Activated naive CD4-positive, alpha-beta T cell treated with anti-CD3 and anti-CD28 coated beads for 36 hours (primary cell): ENCODE data around the gene PARPBP. TPM values are rescaled to one million over a fixed set of nuclear protein-coding genes. Genes with fewer than 3 reads are reported as not detected.
"Not testable (repeated sequence)": the region's sequence is repeated elsewhere in the genome, so short reads cannot be mapped to it uniquely, and the experiment has no call there.

ENCODE experiments used
- CTCF ChIA-PET: fragments of 350-600 bp; sonication (Branson Sonifier 250); formaldehyde crosslinking; loops from one replicate; lab custom pipeline; 2021; ENCODE audit warnings: antibody characterized with exemption; lab: Charles Lee
- DNase-seq: peaks from one replicate; pipeline ENCODE4 v3.0.0-alpha.2; 2020
- H3K27ac Mint-ChIP-seq: one replicate; pipeline ENCODE4 v1.8.0; 2021; ENCODE audit warnings: mild to moderate bottlenecking, mixed read lengths
- H3K27me3 Mint-ChIP-seq: one replicate; pipeline ENCODE4 v1.8.0; 2021; ENCODE audit warnings: low read depth, mixed read lengths
- H3K36me3 Mint-ChIP-seq: one replicate; pipeline ENCODE4 v1.8.0; 2021; ENCODE audit warnings: low read depth, mixed read lengths
- H3K4me1 Mint-ChIP-seq: one replicate; pipeline ENCODE4 v1.8.0; 2021; ENCODE audit warnings: low read depth, mixed read lengths
- H3K4me3 Mint-ChIP-seq: one replicate; pipeline ENCODE4 v1.8.0; 2021; ENCODE audit warnings: mild to moderate bottlenecking, moderate library complexity, mixed read lengths
- H3K9me3 Mint-ChIP-seq: one replicate; pipeline ENCODE4 v1.8.0; 2021; ENCODE audit warnings: mixed read lengths
- intact Hi-C: fragments of 100-400 bp; cut with micrococcal nuclease; formaldehyde crosslinking; loops from one replicate; pipeline ENCODE4 v1.15.1; 2023
- total RNA-seq, 2 experiments: library from RNA; stranded (reverse); gene quantifications; one replicate each; pipeline ENCODE4 v1.2.3, GENCODE V29; 2021

Gene PARPBP
- total RNA-seq, 2 experiments from 2014 or later = 28.8 to 29.5 TPM

DNA sequence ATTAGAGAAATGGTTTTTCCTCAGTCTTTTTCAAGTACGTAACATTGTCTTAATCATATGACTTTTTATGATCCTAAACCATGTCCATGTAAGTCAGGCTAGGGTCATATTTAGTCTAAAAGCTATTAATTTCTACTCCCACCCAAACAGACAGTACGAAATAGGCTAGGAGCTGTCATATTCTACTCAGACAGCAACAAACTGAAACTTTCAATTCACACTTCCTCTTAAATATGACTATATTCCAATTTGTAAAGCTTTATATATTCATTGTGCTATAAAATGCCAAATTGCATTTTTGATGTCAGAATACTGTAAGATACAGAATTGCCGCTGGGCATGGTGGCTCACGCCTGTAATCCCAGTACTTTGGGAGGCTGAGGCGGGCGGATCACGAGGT lies 3.6 kb upstream of the PARPBP start:
- Mint-ChIP-seq H3K9me3 (no peaks in the 10 kb centered on the region), H3K4me1 (peaks cover 15% of the 10 kb centered on the region), H3K27ac (no peak overlapping the region), H3K27me3 (no peaks in the 10 kb centered on the region), H3K4me3 (no peak overlapping the region), H3K36me3 (peaks cover 20% of the 10 kb centered on the region)
- intact Hi-C loops = no loop called here
- CTCF ChIA-PET = no interaction called here
- no peak for DNase-seq

DNA sequence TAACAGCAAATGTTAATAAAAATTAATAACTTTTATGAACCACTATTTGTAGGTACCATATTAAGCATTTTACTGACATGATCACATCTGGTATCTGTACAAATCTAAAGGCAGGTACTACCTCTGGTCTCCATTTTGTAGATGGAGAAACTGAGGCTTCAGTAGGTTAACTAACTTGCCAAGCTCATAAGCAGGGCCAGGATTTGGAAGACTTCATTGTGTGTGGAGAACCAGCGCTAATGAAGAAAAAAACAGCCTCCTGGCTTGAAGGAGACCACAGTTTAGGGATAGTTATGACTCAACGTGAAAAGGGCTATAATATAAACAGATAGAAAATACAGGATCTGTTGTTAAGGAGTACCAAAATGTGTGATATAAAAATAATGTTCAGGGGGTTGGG lies 1.1 kb upstream of the PARPBP start:
- H3K27me3 Mint-ChIP-seq = no peaks in the 10 kb centered on the region
- H3K4me1 Mint-ChIP-seq = peaks cover 19% of the 10 kb centered on the region
- H3K4me3 Mint-ChIP-seq = peak overlapping the region; percentile 90
- CTCF ChIA-PET = no interaction called here
- no peaks in the 10 kb centered on the region for H3K9me3 Mint-ChIP-seq
- H3K27ac Mint-ChIP-seq = no peak overlapping the region
- peaks cover 12% of the 10 kb centered on the region for H3K36me3 Mint-ChIP-seq
- intact Hi-C loops = no loop called here
- DNase-seq = no peak

DNA sequence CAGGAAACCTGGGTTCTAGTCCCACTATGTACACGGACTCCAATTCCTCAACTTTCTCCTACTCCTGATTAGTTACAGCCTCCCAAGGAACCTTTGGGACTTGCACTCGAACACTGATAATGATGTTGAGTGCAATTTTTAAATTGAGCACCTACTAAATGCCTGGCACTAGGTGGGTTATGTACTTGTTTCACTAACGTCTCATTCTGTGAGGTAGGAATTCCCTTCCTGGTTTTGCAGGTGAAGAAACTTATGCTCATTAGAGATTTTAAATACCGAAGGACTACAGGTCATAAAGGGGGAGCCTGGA lies 536 bp downstream of the PARPBP start:
- H3K27ac Mint-ChIP-seq = peak overlapping the region; percentile 80
- H3K4me1 Mint-ChIP-seq = peaks cover 19% of the 10 kb centered on the region
- no peaks in the 10 kb centered on the region for H3K9me3 Mint-ChIP-seq
- peaks cover 15% of the 10 kb centered on the region for H3K36me3 Mint-ChIP-seq
- H3K4me3 Mint-ChIP-seq = peak overlapping the region; percentile 90
- intact Hi-C loops = loop anchor here (1.0 to 10.0 kb wide), 15 partner anchors 48 to 1978 kb away; partner anchors contain the start of genes ARL1, BLTP3B, CHPT1 and DEPDC4
- CTCF ChIA-PET = interaction anchor here (0.8 kb wide), 1 partner anchor 10 kb away, joined by 3 read pairs; no protein-coding TSS in a partner anchor
- no peak for DNase-seq
- no peaks in the 10 kb centered on the region for H3K27me3 Mint-ChIP-seq

DNA sequence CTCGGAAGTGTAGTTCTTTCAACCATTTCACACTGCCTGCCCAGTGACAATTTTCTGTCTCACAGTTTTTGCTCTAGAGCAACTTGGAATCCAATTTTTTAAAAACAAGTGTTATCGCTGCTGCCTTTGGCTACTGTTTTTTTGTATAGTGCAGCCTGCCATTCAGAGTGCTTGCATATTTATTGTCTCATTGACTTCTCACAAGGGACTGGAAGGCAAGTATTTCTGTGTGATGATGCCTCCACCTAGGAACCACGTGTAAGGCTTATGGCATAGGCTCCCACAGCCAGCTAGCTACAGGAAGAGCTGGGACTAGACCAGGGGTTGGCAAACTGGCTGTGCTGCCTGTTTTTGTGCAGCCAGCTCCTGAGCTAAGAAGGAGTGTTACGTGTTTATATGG lies 903 bp downstream of the PARPBP start:
- peaks cover 19% of the 10 kb centered on the region for H3K4me1 Mint-ChIP-seq
- DNase-seq = no peak
- intact Hi-C loops = loop anchor here (1.0 to 10.0 kb wide), 15 partner anchors 47 to 1979 kb away; partner anchors contain the start of genes ARL1, BLTP3B, CHPT1 and DEPDC4
- H3K4me3 Mint-ChIP-seq = peak overlapping the region; percentile 90
- H3K27me3 Mint-ChIP-seq = no peaks in the 10 kb centered on the region
- H3K36me3 Mint-ChIP-seq = peaks cover 15% of the 10 kb centered on the region
- H3K9me3 Mint-ChIP-seq = no peaks in the 10 kb centered on the region
- H3K27ac Mint-ChIP-seq = peak overlapping the region; percentile 80
- CTCF ChIA-PET = interaction anchor here (0.8 kb wide), 1 partner anchor 11 kb away, joined by 3 read pairs; no protein-coding TSS in a partner anchor

DNA sequence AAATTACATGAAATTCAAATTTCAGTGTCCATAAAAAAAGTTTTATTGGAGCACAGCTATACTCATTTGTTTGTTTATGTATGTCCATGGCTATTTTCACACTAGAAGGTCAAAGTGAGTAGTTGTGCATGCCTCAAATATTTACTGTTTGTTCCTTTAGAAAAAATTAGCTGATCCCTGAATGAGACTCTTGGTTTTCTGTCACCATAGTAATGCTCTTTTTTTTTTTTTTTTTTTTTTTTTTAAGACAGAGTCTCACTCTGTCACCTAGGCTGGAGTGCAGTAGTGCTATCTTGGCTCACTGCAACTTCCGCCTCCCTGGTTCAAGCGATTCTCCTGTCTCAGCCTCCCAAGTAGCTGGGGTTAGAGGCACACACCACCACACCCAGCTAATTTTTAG lies 1.3 kb downstream of the PARPBP start:
- H3K27me3 Mint-ChIP-seq, CTCF ChIA-PET, H3K27ac Mint-ChIP-seq, DNase-seq, H3K9me3 Mint-ChIP-seq: not testable (repeated sequence)
- intact Hi-C loops = loop anchor here (2.0 to 10.0 kb wide), 6 partner anchors 75 to 1979 kb away; partner anchors contain the start of genes ARL1, BLTP3B, CHPT1 and DEPDC4
- Mint-ChIP-seq H3K4me3 (peak overlapping the region; percentile 90), H3K36me3 (peaks cover 16% of the 10 kb centered on the region), H3K4me1 (peaks cover 19% of the 10 kb centered on the region)

DNA sequence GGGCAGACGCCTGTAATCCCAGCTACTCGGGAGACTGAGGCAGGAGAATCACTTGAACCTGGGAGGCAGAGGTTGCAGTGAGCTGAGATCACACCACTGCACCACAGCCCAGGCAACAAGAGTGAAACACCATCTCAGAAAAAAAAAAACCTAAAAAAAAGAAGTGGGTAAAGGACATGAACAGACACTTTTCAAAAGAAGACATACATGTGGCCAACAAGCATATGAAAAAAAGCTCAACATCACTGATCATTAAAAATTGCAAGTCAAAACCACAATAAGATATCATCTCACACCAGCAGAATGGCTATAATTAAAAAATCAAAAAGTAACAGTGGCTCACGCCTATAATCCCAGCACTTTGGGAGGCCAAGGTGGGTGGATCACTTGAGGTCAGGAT lies 10.7 kb downstream of the PARPBP start:
- peaks cover 44% of the 10 kb centered on the region for H3K36me3 Mint-ChIP-seq
- H3K4me3 Mint-ChIP-seq, DNase-seq, H3K4me1 Mint-ChIP-seq, intact Hi-C loops, H3K27ac Mint-ChIP-seq, H3K9me3 Mint-ChIP-seq, H3K27me3 Mint-ChIP-seq: not testable (repeated sequence)
- CTCF ChIA-PET = interaction anchor here (0.7 kb wide), 1 partner anchor 35 kb away, joined by 3 read pairs; no protein-coding TSS in a partner anchor

DNA sequence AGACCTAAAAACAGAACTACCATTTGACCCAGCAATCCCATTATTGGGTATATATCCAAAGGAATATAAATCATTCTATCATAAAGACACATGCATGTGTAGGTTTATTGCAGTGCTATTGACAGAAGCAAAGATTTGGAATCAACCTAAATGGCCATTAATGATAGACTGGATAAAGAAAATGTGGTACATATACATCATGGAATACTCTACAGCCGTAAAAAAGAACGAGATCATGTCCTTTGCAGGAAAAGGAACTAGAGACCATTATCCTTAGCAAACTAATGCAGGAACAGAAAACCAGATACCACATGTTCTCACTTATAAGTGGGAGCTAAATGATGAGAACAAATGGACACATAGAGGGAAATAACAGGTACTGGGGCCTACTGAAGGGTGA lies 11.5 kb downstream of the PARPBP start:
- H3K4me3 Mint-ChIP-seq, DNase-seq, H3K9me3 Mint-ChIP-seq, intact Hi-C loops, H3K4me1 Mint-ChIP-seq, CTCF ChIA-PET, H3K27me3 Mint-ChIP-seq, H3K27ac Mint-ChIP-seq: not testable (repeated sequence)
- peaks cover 40% of the 10 kb centered on the region for H3K36me3 Mint-ChIP-seq

DNA sequence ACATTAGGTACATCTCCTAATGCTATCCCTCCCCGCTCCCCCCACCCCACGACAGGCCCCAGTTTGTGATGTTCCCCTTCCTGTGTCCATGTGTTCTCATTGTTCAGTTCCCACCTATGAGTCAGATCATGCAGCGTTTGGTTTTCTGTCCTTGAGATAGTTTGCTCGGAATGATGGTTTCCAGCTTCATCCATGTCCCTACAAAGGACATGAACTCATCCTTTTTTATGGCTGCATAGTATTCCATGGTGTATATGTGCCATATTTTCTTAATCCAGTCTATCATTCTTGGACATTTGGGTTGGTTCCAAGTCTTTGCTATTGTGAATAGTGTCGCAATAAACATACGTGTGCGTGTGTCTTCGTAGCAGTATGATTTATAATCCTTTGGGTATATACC lies 17.6 kb downstream of the PARPBP start:
- H3K27ac Mint-ChIP-seq, H3K4me1 Mint-ChIP-seq, intact Hi-C loops, DNase-seq, H3K9me3 Mint-ChIP-seq, CTCF ChIA-PET, H3K27me3 Mint-ChIP-seq, H3K4me3 Mint-ChIP-seq: not testable (repeated sequence)
- peaks cover 31% of the 10 kb centered on the region for H3K36me3 Mint-ChIP-seq

DNA sequence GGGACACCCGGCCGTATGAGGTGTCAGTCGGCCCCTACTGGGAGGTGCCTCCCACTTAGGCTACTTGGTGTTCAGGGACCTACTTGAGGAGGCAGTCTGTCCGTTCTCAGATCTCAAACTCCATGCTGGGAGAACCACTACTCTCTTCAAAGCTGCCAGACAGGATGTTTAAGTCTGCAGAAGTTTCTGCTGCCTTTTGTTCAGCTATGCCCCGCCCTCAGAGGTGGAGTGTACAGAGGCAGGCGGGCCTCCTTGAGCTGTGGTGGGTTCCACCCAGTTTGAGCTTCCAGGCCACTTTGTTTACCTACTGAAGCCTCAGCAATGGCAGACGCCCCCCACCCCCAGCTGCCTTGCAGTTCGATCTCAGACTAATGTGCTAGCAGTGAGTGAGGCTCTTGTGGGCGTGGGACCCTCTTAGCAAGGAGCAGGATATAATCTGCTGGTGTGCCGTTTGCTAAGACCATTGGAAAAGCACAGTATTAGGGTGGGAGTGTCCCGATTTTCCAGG lies 22.9 kb downstream of the PARPBP start:
- intact Hi-C loops, DNase-seq: not testable (repeated sequence)
- peaks cover 23% of the 10 kb centered on the region for H3K36me3 Mint-ChIP-seq

DNA sequence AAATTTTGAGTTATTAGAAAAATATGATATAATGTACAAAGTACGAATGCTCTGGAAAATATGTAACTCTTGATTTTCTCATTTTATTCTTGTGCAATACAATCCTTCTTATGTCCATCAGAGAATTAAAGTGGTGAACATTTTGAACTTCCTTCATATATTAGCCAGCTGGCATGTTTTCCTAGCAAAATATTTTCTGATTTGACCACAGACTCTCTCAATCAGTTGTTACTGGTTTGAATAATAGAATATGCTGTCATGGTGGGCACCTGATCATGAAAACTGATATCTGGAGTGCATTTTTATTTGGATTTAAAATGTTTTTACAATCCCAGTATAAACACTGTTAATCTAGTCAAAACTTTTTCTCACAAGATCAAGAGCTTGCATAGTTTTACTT lies 24.2 kb downstream of the PARPBP start:
- no peak for DNase-seq
- Mint-ChIP-seq H3K9me3 (no peaks in the 10 kb centered on the region), H3K4me1 (peaks cover 14% of the 10 kb centered on the region), H3K4me3 (no peak overlapping the region), H3K27me3 (no peaks in the 10 kb centered on the region), H3K36me3 (peaks cover 18% of the 10 kb centered on the region), H3K27ac (no peak overlapping the region)
- intact Hi-C loops = no loop called here
- CTCF ChIA-PET = no interaction called here

More for the DNA sequence above, 22.9 kb downstream of the PARPBP start:
- H3K27me3 Mint-ChIP-seq, H3K9me3 Mint-ChIP-seq, H3K27ac Mint-ChIP-seq, H3K4me3 Mint-ChIP-seq: not testable (repeated sequence)
- peaks cover 14% of the 10 kb centered on the region for H3K4me1 Mint-ChIP-seq
- CTCF ChIA-PET = interaction anchor here (0.7 kb wide), 1 partner anchor 614 kb away, joined by 3 read pairs; no protein-coding TSS in a partner anchor

DNA sequence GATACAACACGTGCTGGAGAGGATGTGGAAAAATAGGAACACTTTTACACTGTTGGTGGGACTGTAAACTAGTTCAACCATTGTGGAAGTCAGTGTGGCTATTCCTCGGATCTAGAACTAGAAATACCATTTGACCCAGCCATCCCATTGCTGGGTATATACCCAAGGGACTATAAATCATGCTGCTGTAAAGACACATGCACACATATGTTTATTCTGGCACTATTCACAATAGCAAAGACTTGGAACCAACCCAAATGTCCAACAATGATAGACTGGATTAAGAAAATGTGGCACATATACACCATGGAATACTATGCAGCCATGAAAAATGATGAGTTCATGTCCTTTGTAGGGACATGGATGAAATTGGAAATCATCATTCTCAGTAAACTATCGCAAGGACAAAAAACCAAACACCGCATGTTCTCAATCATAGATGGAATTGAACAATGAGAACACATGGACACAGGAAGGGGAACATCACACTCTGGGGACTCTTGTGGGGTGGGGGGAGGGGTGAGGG lies 27.1 kb downstream of the PARPBP start:
- H3K9me3 Mint-ChIP-seq, DNase-seq, H3K27me3 Mint-ChIP-seq, intact Hi-C loops, H3K4me3 Mint-ChIP-seq, H3K36me3 Mint-ChIP-seq, CTCF ChIA-PET, H3K27ac Mint-ChIP-seq: not testable (repeated sequence)
- H3K4me1 Mint-ChIP-seq = peaks cover 12% of the 10 kb centered on the region

DNA sequence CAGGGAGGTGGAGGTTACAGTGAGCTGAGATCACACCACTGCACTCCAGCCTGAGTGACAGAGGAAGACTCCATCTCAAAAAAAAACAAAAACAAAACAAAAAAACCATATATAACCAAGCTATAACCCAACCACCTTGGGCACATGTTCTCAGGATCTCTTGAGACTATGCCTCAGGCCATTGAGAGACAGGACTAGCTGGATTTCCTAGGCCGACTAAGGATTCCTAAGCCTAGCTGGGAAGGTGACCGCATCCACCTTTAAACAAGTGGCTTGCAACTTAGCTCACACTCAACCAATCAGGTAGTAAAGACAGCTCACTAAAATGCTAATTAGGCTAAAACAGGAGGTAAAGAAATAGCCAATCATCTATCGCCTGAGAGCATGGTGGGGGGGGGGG lies 35.2 kb downstream of the PARPBP start:
- H3K36me3 Mint-ChIP-seq, H3K27me3 Mint-ChIP-seq, DNase-seq, H3K4me1 Mint-ChIP-seq, intact Hi-C loops, CTCF ChIA-PET, H3K4me3 Mint-ChIP-seq, H3K9me3 Mint-ChIP-seq, H3K27ac Mint-ChIP-seq: not testable (repeated sequence)

DNA sequence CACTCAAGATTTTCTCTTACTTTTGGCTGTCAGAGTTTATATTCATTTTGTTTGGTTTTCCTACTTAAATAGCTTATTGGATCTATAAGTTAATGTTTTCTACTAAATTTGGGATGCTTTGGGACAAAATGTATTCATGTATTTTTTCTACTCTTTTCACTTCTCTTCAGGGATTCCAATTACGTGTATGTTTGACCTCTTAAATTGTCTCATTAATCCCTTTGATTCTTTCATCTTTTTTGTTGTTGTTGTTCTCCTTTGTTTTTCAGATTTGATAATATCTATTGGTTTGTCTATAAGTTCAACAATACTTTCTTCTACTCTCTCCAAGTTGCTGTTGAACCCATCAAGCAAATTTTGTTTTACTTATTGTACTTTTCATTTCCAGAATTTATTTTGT lies 43.4 kb downstream of the PARPBP start:
- no peak overlapping the region for H3K4me3 Mint-ChIP-seq
- DNase-seq = no peak
- H3K27ac Mint-ChIP-seq = no peak overlapping the region
- H3K36me3 Mint-ChIP-seq = peaks cover 4% of the 10 kb centered on the region
- H3K9me3 Mint-ChIP-seq = no peaks in the 10 kb centered on the region
- H3K4me1 Mint-ChIP-seq = peaks cover 11% of the 10 kb centered on the region
- intact Hi-C loops = no loop called here
- H3K27me3 Mint-ChIP-seq = no peaks in the 10 kb centered on the region
- CTCF ChIA-PET = no interaction called here
